Breast epithelium (tissue), 4 donors: ENCODE measurements around the gene ADCY4. TPM values are rescaled to one million over a fixed set of nuclear protein-coding genes. Genes with fewer than 3 reads are reported as not detected.

Experiments used
- DNase-seq, 2 donors: peaks; one replicate each; pipeline ENCODE4 v3.0.0-alpha.2; 2019; ENCODE audit warnings: low spot score in 2 of 2
- H3K27ac ChIP-seq, 2 donors: fragments of 200-600 bp; sonication (generic) in 1 of 2; one replicate each; pipeline ENCODE4 v1.5.1; 2016 to 2019; ENCODE audit warnings: mild to moderate bottlenecking in 1 of 2
- H3K27me3 ChIP-seq, 2 donors: fragments of 200-600 bp; sonication (generic) in 1 of 2; one replicate each; pipeline versions ENCODE4 v1.5.1 to v1.6.0; 2017 to 2019; ENCODE audit warnings: control low read depth in 1 of 2, mild to moderate bottlenecking in 1 of 2
- H3K36me3 ChIP-seq: fragments of 200-600 bp; one replicate; pipeline ENCODE4 v1.5.1; 2019
- H3K4me1 ChIP-seq, 2 donors: fragments of 200-600 bp; sonication (generic); one replicate each; pipeline ENCODE4 v1.5.1; 2016 to 2019; ENCODE audit warnings: control low read depth in 1 of 2
- H3K4me3 ChIP-seq, 3 donors: fragments of 200-600 bp; sonication (generic); 1 replicate in 2 of 3; 2 replicates in 1 of 3; pipeline ENCODE4 v1.5.1; 2016 to 2019; ENCODE audit warnings: mild to moderate bottlenecking in 3 of 3, moderate library complexity in 2 of 3
- H3K9me3 ChIP-seq, 2 donors: fragments of 200-600 bp; sonication (generic) in 1 of 2; one replicate each; pipeline ENCODE4 v1.5.1; 2016 to 2019; ENCODE audit warnings: control low read depth in 1 of 2
- POLR2A ChIP-seq: fragments of 450-650 bp; IDR thresholded peaks from one replicate; pipeline ENCODE4 v1.6.1; 2016; ENCODE audit warnings: antibody characterized with exemption, mild to moderate bottlenecking, moderate library complexity
- POLR2AphosphoS5 ChIP-seq, 3 donors: sonication (generic); formaldehyde crosslinking; IDR thresholded peaks; one replicate each; pipeline ENCODE4 v1.6.1; 2017; ENCODE audit warnings: antibody characterized with exemption in 3 of 3
- intact Hi-C: fragments of 100-400 bp; cut with DNase I; formaldehyde crosslinking; loops from one replicate; pipeline ENCODE4 v1.15.1; 2023; ENCODE audit warnings: low total_unique reads
- total RNA-seq, 3 donors: library from RNA; depleted of rRNA; stranded (reverse); fragments of >200 nt; gene quantifications; one replicate each; pipeline ENCODE4 v1.1.0, GENCODE V29; 2016
- TF ChIP-seq, protein P1 (sequence below), 3 donors: fragments of 450-650 bp; IDR thresholded peaks; one replicate each; pipeline ENCODE4 v1.5.1; 2016 to 2017; ENCODE audit warnings: antibody characterized with exemption in 3 of 3, mild to moderate bottlenecking in 3 of 3, moderate library complexity in 3 of 3

Gene ADCY4
- total RNA-seq, 3 donors from 2014 or later = 13.8 to 60.6 (median 27.7) TPM

DNA sequence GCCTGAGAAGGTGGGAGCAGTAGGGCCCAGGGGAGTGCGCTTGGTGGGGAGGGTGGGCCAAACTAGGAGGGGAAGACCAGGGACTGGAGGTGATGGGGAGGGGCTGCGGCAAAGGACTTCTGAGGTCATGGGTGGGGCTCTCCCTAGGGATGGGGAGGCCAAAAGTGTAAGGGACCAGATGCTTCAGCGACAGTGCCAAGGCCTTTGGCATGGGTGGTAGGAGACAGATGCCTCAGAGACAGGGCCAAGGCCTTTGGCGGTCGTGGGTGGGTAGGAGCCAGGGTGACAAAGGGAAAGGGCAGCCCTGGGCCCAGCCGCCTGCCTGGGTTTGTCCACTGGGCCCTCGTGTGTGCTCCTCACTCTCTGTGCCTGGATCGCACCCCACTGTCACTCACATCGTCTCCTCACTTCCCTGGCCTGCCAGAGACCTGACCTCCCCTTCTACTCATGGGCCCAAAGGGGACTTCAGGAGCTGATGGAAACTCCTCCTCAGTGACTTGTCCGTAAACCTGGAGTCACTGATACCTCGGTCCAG, 50.3 kb downstream of the ADCY4 start:
- H3K36me3 ChIP-seq = no peaks in the 10 kb centered on the region
- no peaks in the 10 kb centered on the region for H3K4me1 ChIP-seq
- TF ChIP-seq, protein P1, sequence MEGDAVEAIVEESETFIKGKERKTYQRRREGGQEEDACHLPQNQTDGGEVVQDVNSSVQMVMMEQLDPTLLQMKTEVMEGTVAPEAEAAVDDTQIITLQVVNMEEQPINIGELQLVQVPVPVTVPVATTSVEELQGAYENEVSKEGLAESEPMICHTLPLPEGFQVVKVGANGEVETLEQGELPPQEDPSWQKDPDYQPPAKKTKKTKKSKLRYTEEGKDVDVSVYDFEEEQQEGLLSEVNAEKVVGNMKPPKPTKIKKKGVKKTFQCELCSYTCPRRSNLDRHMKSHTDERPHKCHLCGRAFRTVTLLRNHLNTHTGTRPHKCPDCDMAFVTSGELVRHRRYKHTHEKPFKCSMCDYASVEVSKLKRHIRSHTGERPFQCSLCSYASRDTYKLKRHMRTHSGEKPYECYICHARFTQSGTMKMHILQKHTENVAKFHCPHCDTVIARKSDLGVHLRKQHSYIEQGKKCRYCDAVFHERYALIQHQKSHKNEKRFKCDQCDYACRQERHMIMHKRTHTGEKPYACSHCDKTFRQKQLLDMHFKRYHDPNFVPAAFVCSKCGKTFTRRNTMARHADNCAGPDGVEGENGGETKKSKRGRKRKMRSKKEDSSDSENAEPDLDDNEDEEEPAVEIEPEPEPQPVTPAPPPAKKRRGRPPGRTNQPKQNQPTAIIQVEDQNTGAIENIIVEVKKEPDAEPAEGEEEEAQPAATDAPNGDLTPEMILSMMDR (IDR thresholded peaks at IDR 0.05) = no peak
- TF ChIP-seq POLR2A = no peak
- no peak for TF ChIP-seq POLR2AphosphoS5 (IDR thresholded peaks at IDR 0.05)
- intact Hi-C loops = no loop called here
- H3K4me3 ChIP-seq = no peak overlapping the region
- H3K27ac ChIP-seq = no peak overlapping the region
- H3K27me3 ChIP-seq = no peaks in the 10 kb centered on the region
- DNase-seq = no peak
- no peaks in the 10 kb centered on the region for H3K9me3 ChIP-seq

DNA sequence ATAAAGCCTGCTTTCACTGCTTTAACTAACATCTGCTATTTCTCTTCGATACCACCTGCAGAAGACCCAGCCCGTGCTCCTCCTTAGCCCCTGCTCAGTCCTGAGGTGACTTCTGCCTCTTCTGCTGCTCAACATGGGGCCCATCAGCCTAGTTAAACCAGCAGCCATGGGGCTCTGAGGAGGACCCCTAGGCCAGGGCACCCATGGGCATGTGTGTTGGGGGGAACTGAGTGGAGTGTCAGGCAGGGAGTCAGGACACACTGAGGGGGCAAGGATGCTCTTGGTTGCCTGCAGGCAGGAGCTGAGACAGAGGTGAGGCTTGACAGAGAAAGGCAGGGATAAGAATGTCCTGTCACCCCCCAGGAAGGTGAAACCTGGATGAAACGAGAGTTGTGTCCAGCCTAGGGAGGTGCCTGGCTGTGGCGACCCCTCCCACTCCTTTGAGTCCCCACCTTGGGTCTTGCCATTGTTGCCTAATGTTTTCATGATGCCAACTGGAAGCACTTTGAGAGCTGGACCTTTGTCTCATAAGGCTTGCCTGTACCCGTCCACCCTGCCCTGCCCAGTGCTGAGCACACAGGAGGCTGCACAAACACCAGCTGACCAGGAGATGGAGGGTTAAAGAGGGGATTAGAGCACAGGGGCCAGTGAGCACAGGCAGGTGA, 50.9 kb downstream of the ADCY4 start:
- no peak for DNase-seq
- H3K9me3 ChIP-seq = no peaks in the 10 kb centered on the region
- intact Hi-C loops = no loop called here
- H3K27ac ChIP-seq = no peak overlapping the region
- no peak overlapping the region for H3K4me3 ChIP-seq
- H3K4me1 ChIP-seq = no peaks in the 10 kb centered on the region
- no peak for TF ChIP-seq POLR2A
- TF ChIP-seq POLR2AphosphoS5 (IDR thresholded peaks at IDR 0.05) = no peak
- TF ChIP-seq, protein P1 (IDR thresholded peaks at IDR 0.05) = no peak
- no peaks in the 10 kb centered on the region for H3K36me3 ChIP-seq
- H3K27me3 ChIP-seq = no peaks in the 10 kb centered on the region

DNA sequence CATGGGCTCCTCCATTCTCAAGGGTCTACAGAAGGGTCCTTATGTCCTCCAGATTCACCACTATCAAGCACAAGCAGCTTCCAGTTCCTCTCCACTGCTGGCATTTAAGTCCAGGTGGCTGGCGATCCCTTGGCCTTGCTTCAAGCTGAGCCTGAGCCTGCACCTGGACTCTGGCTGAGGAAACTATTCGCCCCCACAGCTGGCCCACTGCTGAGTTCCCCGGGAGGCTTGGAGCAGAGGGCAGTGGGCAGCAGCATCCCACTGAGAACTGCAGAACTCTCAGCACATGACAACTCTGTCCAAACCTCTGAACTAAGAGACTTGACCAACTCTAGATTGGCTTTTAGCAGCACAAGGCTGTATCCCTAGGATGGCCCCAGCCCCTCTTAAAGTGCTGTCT, 52.1 kb downstream of the ADCY4 start:
- no peak for DNase-seq
- TF ChIP-seq POLR2AphosphoS5 (IDR thresholded peaks at IDR 0.05) = no peak
- H3K36me3 ChIP-seq = no peaks in the 10 kb centered on the region
- no peak overlapping the region for H3K4me3 ChIP-seq
- intact Hi-C loops = no loop called here
- no peaks in the 10 kb centered on the region for H3K9me3 ChIP-seq
- no peaks in the 10 kb centered on the region for H3K4me1 ChIP-seq
- no peak overlapping the region for H3K27ac ChIP-seq
- no peaks in the 10 kb centered on the region for H3K27me3 ChIP-seq

DNA sequence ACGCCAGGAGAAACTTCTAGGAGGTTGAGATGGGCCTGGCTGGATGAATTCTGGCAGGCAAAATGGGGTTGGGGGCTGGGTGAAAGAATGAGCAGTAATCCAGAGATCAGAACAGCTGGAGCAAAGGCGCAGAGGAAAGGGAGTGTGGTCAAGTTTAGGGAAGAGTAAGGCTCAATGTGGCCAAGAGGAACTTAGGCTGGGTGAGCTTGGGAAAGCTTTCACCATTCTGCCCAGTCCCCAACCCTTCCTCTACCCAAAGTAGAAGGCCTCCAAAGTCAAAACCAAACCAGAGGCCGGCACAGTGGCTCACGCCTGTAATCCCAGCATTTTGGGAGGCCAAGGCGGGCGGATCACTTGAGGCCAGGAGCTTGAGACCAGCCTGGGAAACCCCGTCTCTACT, 53.2 kb downstream of the ADCY4 start:
- Histone ChIP-seq H3K4me3 (no peak overlapping the region), H3K27me3 (no peaks in the 10 kb centered on the region), H3K27ac (no peak overlapping the region), H3K4me1 (no peaks in the 10 kb centered on the region), H3K36me3 (no peaks in the 10 kb centered on the region), H3K9me3 (no peaks in the 10 kb centered on the region)
- DNase-seq = no peak
- intact Hi-C loops = no loop called here
- no peak for TF ChIP-seq POLR2AphosphoS5 (IDR thresholded peaks at IDR 0.05)
- no peak for TF ChIP-seq POLR2A
- TF ChIP-seq, protein P1 (IDR thresholded peaks at IDR 0.05) = no peak

DNA sequence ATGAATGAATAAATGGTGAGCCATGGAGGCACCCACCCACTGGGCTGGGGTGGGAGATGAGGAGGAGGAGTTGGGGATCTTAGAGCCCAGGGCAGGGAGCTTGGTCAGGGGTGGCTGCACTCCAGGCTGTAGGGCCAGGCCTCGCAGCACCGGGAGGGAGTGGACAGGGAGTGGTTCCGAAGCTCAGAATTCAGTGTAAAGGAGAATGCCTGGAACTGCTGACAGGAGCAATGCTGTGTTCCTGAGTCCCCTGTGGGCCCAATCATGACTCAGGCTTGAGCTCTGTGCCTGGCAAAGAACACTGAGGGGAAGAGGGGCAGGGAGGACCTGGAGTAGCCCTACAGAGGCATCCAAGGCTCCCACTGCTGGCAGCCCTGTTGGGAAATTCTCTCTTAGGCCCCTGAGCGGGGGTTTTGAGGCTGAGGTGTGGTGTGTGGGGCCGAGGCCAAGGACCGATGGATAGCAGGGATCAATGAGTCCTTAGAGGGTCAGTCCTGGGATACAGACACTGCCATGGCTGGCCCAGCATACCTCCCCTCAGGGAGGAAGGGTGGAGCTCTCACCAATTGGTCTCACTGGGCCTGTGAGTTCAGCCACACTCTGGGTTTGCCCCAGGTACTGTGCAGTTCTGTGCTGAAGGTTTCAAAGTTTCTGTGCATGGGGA, 53.9 kb downstream of the ADCY4 start:
- H3K9me3 ChIP-seq = no peaks in the 10 kb centered on the region
- intact Hi-C loops = no loop called here
- no peak for DNase-seq
- H3K27ac ChIP-seq = no peak overlapping the region
- H3K36me3 ChIP-seq = no peaks in the 10 kb centered on the region
- H3K4me3 ChIP-seq = no peak overlapping the region
- no peaks in the 10 kb centered on the region for H3K27me3 ChIP-seq
- TF ChIP-seq, protein P1 (IDR thresholded peaks at IDR 0.05) = no peak
- no peak for TF ChIP-seq POLR2AphosphoS5 (IDR thresholded peaks at IDR 0.05)
- H3K4me1 ChIP-seq = no peaks in the 10 kb centered on the region
